Natural killer cell (primary cell): ENCODE results near the gene TSHZ1. TPM values are rescaled to one million over a fixed set of nuclear protein-coding genes. Genes with fewer than 3 reads are reported as not detected.

Source experiments
- ATAC-seq, 3 donors: fragments of 150-1000 bp in 2 of 3; fragments of 200-7000 bp in 1 of 3; cut with Tn5 transposase; 1 replicate in 1 of 3; 2 replicates in 2 of 3; pipeline ENCODE4 v1.10.0; 2021; ENCODE audit warnings: mild to moderate bottlenecking in 2 of 3, moderate library complexity in 2 of 3
- DNase-seq, 2 donors: peaks; one replicate each; pipeline versions ENCODE4 v3.0.0 to v3.0.0-alpha.2; 2013 to 2021; ENCODE audit warnings: mixed read lengths in 1 of 2
- H3K27ac ChIP-seq: one replicate; pipeline ENCODE4 v1.5.1; 2013; ENCODE audit warnings: mild to moderate bottlenecking, low read length
- H3K27me3 ChIP-seq: one replicate; pipeline ENCODE4 v1.6.1; 2013; ENCODE audit warnings: low read length; ENCODE audit not compliant: control insufficient read depth, insufficient read depth
- H3K36me3 ChIP-seq: one replicate; pipeline ENCODE4 v1.6.1; 2013; ENCODE audit warnings: low read length; ENCODE audit not compliant: control insufficient read depth, insufficient read depth
- H3K4me1 ChIP-seq: one replicate; pipeline ENCODE4 v1.6.1; 2013; ENCODE audit warnings: low read length; ENCODE audit not compliant: control insufficient read depth, insufficient read depth
- H3K4me3 ChIP-seq: one replicate; pipeline ENCODE4 v1.5.1; 2013; ENCODE audit warnings: low read length
- H3K9me3 ChIP-seq: one replicate; pipeline ENCODE4 v1.6.1; 2013; ENCODE audit warnings: low read length; ENCODE audit not compliant: control insufficient read depth, insufficient read depth
- H3K27ac Mint-ChIP-seq, 2 donors: one replicate each; pipeline ENCODE4 v1.8.0; 2022; ENCODE audit warnings: mild to moderate bottlenecking in 2 of 2, mixed read lengths in 2 of 2, moderate library complexity in 1 of 2
- H3K27me3 Mint-ChIP-seq, 2 donors: one replicate each; pipeline ENCODE4 v1.8.0; 2022; ENCODE audit warnings: low read depth in 2 of 2, mixed read lengths in 2 of 2
- H3K36me3 Mint-ChIP-seq: one replicate; pipeline ENCODE4 v1.8.0; 2022; ENCODE audit warnings: mixed read lengths
- H3K4me1 Mint-ChIP-seq, 2 donors: one replicate each; pipeline ENCODE4 v1.8.0; 2022; ENCODE audit warnings: mixed read lengths in 2 of 2
- H3K4me3 Mint-ChIP-seq: one replicate; pipeline ENCODE4 v1.8.0; 2022; ENCODE audit warnings: mild to moderate bottlenecking, moderate library complexity, mixed read lengths
- H3K9me3 Mint-ChIP-seq, 2 donors: one replicate each; pipeline ENCODE4 v1.8.0; 2022; ENCODE audit warnings: mixed read lengths in 2 of 2
- WGBS: methylation state at CpG from one replicate; pipeline ENCODE4 v1.1.7; 2013; ENCODE audit warnings: missing lambda C conversion rate; ENCODE audit not compliant: insufficient coverage; 5-methylcytosine and 5-hydroxymethylcytosine counted together
- intact Hi-C: fragments of 100-400 bp; cut with micrococcal nuclease; formaldehyde crosslinking; loops from one replicate; pipeline ENCODE4 v1.14.2; 2022
- total RNA-seq, 4 donors: library from RNA; stranded (reverse); fragments of 120-200 nt in 1 of 4; gene quantifications; one replicate each; pipeline versions ENCODE4 v1.2.3 to v1.2.4, GENCODE V29; 2013 to 2022
- TF ChIP-seq, protein P1 (sequence below): fragments of 200-600 bp; IDR thresholded peaks from one replicate; pipeline ENCODE4 v1.8.0; 2022; ENCODE audit warnings: antibody characterized with exemption

TSHZ1 gene
- total RNA-seq, 3 donors from 2014 or later (not counting 1 experiment from before 2014, with no cell fraction given), result 44.3 to 51.6 (median 44.8) TPM

- no peaks in the 10 kb centered on the region for H3K36me3 Mint-ChIP-seq
- H3K9me3 Mint-ChIP-seq, result no peaks in the 10 kb centered on the region
- ATAC-seq, result no peak
- 89% methylated on average over 4 of the region's 4 CpGs for WGBS
- H3K4me1 Mint-ChIP-seq, result peaks cover 13% of the 10 kb centered on the region in 2 donors
- no peaks in the 10 kb centered on the region for H3K36me3 ChIP-seq
- no peak overlapping the region for H3K27ac ChIP-seq
- TF ChIP-seq, protein P1, sequence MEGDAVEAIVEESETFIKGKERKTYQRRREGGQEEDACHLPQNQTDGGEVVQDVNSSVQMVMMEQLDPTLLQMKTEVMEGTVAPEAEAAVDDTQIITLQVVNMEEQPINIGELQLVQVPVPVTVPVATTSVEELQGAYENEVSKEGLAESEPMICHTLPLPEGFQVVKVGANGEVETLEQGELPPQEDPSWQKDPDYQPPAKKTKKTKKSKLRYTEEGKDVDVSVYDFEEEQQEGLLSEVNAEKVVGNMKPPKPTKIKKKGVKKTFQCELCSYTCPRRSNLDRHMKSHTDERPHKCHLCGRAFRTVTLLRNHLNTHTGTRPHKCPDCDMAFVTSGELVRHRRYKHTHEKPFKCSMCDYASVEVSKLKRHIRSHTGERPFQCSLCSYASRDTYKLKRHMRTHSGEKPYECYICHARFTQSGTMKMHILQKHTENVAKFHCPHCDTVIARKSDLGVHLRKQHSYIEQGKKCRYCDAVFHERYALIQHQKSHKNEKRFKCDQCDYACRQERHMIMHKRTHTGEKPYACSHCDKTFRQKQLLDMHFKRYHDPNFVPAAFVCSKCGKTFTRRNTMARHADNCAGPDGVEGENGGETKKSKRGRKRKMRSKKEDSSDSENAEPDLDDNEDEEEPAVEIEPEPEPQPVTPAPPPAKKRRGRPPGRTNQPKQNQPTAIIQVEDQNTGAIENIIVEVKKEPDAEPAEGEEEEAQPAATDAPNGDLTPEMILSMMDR, result no peak
- intact Hi-C loops, result loop anchor here (10.0 kb wide), 1 partner anchor 202 kb away; no protein-coding TSS in a partner anchor
- H3K27me3 ChIP-seq, result no peaks in the 10 kb centered on the region
- no peak overlapping the region for H3K4me3 ChIP-seq
- H3K4me1 ChIP-seq, result no peaks in the 10 kb centered on the region
- H3K9me3 ChIP-seq, result no peaks in the 10 kb centered on the region
- peaks cover 10 to 35% of the 10 kb centered on the region in 2 donors for H3K27me3 Mint-ChIP-seq
- no peak overlapping the region for H3K27ac Mint-ChIP-seq
- no peak overlapping the region for H3K4me3 Mint-ChIP-seq
- DNase-seq, result no peak
These were observed 47.6 kb upstream of the TSHZ1 start for GRCh38 chr18:75162978-75163377.

DNA sequence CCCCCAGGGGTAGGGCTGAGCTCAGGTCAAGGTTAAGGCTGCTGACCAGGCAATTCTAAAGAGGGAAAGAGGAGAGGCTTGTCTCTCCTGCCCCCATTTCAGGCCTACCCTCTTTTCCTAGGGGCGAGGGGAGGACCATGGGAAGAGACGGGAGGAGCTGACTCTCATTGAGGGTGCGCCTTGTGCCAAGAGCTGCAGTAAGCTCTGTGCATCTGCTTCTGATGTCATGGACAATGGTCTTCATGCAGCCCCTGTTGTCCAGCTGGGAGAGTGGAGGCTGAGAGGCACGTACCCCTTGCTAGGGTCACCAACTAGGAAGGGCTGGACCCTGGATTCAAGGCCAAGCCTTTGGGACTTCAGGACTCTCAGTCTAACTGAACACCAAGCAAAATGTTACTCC, 46.9 kb upstream of the TSHZ1 start:
- Mint-ChIP-seq H3K4me1 (peaks cover 13% of the 10 kb centered on the region in 2 donors), H3K36me3 (no peaks in the 10 kb centered on the region), H3K27ac (no peak overlapping the region), H3K4me3 (no peak overlapping the region), H3K27me3 (peaks cover 9 to 35% of the 10 kb centered on the region in 2 donors), H3K9me3 (no peaks in the 10 kb centered on the region)
- Histone ChIP-seq H3K4me3 (no peak overlapping the region), H3K9me3 (no peaks in the 10 kb centered on the region), H3K27me3 (no peaks in the 10 kb centered on the region), H3K4me1 (no peaks in the 10 kb centered on the region), H3K27ac (no peak overlapping the region), H3K36me3 (no peaks in the 10 kb centered on the region)
- DNase-seq (no peak), ATAC-seq (no peak)
- intact Hi-C loops, result loop anchor here (10.0 kb wide), 1 partner anchor 201 kb away; no protein-coding TSS in a partner anchor
- TF ChIP-seq, protein P1, result no peak
- 83% methylated on average over 4 of the region's 4 CpGs for WGBS

- Histone ChIP-seq H3K4me3 (no peak overlapping the region), H3K9me3 (no peaks in the 10 kb centered on the region), H3K27ac (no peak overlapping the region), H3K36me3 (no peaks in the 10 kb centered on the region), H3K4me1 (no peaks in the 10 kb centered on the region), H3K27me3 (no peaks in the 10 kb centered on the region)
- Mint-ChIP-seq H3K36me3 (no peaks in the 10 kb centered on the region), H3K27me3 (peaks cover 9 to 32% of the 10 kb centered on the region in 2 donors), H3K4me3 (no peak overlapping the region), H3K27ac (no peak overlapping the region), H3K9me3 (no peaks in the 10 kb centered on the region), H3K4me1 (peaks cover 13% of the 10 kb centered on the region in 2 donors)
- TF ChIP-seq, protein P1, result no peak
- DNase-seq (no peak), ATAC-seq (no peak)
- WGBS, result 90% methylated on average over 3 of the region's 3 CpGs
- intact Hi-C loops, result loop anchor here (10.0 kb wide), 1 partner anchor 200 kb away; no protein-coding TSS in a partner anchor
These were observed 46.1 kb upstream of the TSHZ1 start for GRCh38 chr18:75164479-75164878.

DNA sequence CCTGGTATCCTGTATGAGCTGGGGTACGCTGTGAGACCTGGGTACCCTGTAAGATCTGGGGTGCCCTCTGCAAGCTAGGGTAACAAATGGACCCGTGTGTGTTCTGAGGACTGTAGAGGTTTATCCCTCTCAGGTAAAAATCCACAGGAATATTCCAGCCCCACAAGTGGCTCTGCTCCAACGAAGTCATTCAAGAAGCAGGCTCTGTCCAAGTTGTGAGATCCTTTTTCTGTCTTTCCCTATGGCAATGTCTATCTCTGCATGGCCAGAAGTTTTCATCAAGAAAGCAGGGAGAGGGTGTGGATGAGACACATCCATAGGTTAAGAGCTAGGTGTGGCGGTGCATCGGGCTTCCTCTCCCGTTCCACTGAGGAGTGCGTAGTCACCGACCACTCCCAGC, 44.7 kb upstream of the TSHZ1 start:
- intact Hi-C loops, result loop anchor here (10.0 kb wide), 1 partner anchor 199 kb away; no protein-coding TSS in a partner anchor
- no peak overlapping the region for H3K27ac Mint-ChIP-seq
- H3K36me3 ChIP-seq, result no peaks in the 10 kb centered on the region
- no peaks in the 10 kb centered on the region for H3K4me1 ChIP-seq
- no peaks in the 10 kb centered on the region for H3K9me3 ChIP-seq
- H3K4me1 Mint-ChIP-seq, result peaks cover 12 to 13% of the 10 kb centered on the region in 2 donors
- WGBS, result 87% methylated on average over 8 of the region's 8 CpGs
- H3K9me3 Mint-ChIP-seq, result no peaks in the 10 kb centered on the region
- TF ChIP-seq, protein P1, result no peak
- H3K27me3 ChIP-seq, result no peaks in the 10 kb centered on the region
- ATAC-seq, result no peak
- H3K4me3 ChIP-seq, result no peak overlapping the region
- H3K27ac ChIP-seq, result no peak overlapping the region
- no peak overlapping the region for H3K4me3 Mint-ChIP-seq
- DNase-seq, result no peak
- H3K36me3 Mint-ChIP-seq, result no peaks in the 10 kb centered on the region
- peaks cover 4 to 24% of the 10 kb centered on the region in 2 donors for H3K27me3 Mint-ChIP-seq
